Measurements from ENCODE around the gene PFDN6. TPM values are rescaled to one million over a fixed set of nuclear protein-coding genes. Genes with fewer than 3 reads are reported as not detected.
A peak's percentile ranks its signal among the peaks of the same experiment; 100 is the strongest.

Gene PFDN6
- total and polyA plus RNA-seq, 2 of the 13 experiments (the other 11 are each of a cell fraction or from before 2014, with no cell fraction given): 75.5 to 87.0 TPM

DNA sequence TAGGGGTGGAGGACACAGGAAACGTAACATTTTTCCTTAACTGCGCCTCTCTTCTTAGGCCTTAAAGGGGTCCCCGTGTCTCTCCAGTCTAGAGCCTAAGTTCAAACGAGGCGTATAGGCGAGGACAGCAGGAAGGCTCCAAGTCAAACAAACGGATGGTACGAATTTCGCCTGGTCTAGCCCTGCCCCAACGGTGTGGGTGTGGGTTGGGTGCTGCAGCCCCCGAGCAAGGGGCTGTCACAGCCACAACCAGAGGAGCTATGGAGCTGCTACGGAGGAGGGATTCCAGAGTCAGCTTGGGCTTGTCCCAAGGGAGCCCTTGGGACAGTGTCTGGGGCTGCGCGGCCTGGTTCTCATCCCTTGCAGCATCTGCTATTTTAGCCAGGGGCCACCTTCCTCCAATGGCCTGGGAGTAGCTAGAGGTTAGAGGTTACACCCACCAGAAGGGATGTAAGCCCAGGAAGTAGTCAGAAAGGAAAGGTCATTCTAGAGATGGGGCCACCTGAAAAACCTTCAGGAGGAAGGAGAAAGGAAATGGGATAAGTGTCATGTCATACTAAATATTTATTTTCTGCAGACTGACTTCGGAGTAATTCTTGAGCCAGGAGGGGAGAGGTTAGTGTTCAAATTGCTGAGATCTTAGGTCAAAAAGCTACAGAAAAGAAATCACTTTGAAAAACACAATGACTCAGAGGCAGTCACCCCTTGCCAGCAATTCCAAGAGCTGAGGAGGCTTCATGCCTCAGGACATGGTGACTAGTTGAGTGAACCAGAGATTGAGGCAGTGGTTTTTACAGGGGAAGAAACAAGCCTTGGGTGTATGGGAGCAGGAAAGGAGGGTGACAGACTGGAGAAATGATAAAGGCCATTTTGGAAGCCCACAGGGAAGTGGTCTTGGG is 39.4 kb upstream of the PFDN6 start (continued):
- TF ChIP-seq NFATC3 (CRISPR knock-in tag; IDR thresholded peaks at IDR 0.05) (0 out of 2 replicates have a peak, but pooled peaks have one; percentile 42), ZNF30 (CRISPR knock-in tag; IDR thresholded peaks at IDR 0.05) (no peak), ZZZ3 (CRISPR knock-in tag; IDR thresholded peaks at IDR 0.05; ENCODE audit: borderline replicate concordance) (0 out of 2 replicates have a peak, but pooled peaks have one; percentile 0), SIN3B (IDR thresholded peaks at IDR 0.05; ENCODE audit: low read length) (no peak), ZNF598 (CRISPR knock-in tag; IDR thresholded peaks at IDR 0.05; ENCODE audit: borderline replicate concordance) (0 out of 2 replicates have a peak, but pooled peaks have one; percentile 9), CEBPG (CRISPR knock-in tag; IDR thresholded peaks at IDR 0.05) (0 out of 2 replicates have a peak, but pooled peaks have one; percentile 2), ZNF776 (CRISPR knock-in tag; IDR thresholded peaks at IDR 0.05) (no peak), STAG1 (CRISPR knock-in tag; IDR thresholded peaks at IDR 0.05) (no peak), ZNF724P (CRISPR knock-in tag; IDR thresholded peaks at IDR 0.05; ENCODE audit: borderline replicate concordance) (peak; percentile 4; the same call in 1 of the 2 replicates), ARNTL (CRISPR knock-in tag; IDR thresholded peaks at IDR 0.05) (no peak), ZNF589 (CRISPR knock-in tag; conservative IDR thresholded peaks at IDR 0.05) (0 out of 2 replicates have a peak, but pooled peaks have one; percentile 46), ETV6 (CRISPR knock-in tag; conservative IDR thresholded peaks at IDR 0.05) (0 out of 2 replicates have a peak, but pooled peaks have one; percentile 10), ZNF225 (CRISPR knock-in tag; IDR thresholded peaks at IDR 0.05) (0 out of 2 replicates have a peak, but pooled peaks have one; percentile 57), ZNF839 (CRISPR knock-in tag; IDR thresholded peaks at IDR 0.05; ENCODE audit: borderline replicate concordance) (peak; percentile 81; the same call in 1 of the 2 replicates), TCF7L2 (IDR thresholded peaks at IDR 0.05; ENCODE audit: low read depth, low read length) (no peak)
- TF ChIP-seq, protein P1, sequence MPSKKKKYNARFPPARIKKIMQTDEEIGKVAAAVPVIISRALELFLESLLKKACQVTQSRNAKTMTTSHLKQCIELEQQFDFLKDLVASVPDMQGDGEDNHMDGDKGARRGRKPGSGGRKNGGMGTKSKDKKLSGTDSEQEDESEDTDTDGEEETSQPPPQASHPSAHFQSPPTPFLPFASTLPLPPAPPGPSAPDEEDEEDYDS (CRISPR knock-in tag; IDR thresholded peaks at IDR 0.05): no peak
- TF ChIP-seq, protein P2, sequence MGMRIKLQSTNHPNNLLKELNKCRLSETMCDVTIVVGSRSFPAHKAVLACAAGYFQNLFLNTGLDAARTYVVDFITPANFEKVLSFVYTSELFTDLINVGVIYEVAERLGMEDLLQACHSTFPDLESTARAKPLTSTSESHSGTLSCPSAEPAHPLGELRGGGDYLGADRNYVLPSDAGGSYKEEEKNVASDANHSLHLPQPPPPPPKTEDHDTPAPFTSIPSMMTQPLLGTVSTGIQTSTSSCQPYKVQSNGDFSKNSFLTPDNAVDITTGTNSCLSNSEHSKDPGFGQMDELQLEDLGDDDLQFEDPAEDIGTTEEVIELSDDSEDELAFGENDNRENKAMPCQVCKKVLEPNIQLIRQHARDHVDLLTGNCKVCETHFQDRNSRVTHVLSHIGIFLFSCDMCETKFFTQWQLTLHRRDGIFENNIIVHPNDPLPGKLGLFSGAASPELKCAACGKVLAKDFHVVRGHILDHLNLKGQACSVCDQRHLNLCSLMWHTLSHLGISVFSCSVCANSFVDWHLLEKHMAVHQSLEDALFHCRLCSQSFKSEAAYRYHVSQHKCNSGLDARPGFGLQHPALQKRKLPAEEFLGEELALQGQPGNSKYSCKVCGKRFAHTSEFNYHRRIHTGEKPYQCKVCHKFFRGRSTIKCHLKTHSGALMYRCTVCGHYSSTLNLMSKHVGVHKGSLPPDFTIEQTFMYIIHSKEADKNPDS (CRISPR knock-in tag; IDR thresholded peaks at IDR 0.05): 0 out of 2 replicates have a peak, but pooled peaks have one; percentile 2
- TF ChIP-seq, protein P3, sequence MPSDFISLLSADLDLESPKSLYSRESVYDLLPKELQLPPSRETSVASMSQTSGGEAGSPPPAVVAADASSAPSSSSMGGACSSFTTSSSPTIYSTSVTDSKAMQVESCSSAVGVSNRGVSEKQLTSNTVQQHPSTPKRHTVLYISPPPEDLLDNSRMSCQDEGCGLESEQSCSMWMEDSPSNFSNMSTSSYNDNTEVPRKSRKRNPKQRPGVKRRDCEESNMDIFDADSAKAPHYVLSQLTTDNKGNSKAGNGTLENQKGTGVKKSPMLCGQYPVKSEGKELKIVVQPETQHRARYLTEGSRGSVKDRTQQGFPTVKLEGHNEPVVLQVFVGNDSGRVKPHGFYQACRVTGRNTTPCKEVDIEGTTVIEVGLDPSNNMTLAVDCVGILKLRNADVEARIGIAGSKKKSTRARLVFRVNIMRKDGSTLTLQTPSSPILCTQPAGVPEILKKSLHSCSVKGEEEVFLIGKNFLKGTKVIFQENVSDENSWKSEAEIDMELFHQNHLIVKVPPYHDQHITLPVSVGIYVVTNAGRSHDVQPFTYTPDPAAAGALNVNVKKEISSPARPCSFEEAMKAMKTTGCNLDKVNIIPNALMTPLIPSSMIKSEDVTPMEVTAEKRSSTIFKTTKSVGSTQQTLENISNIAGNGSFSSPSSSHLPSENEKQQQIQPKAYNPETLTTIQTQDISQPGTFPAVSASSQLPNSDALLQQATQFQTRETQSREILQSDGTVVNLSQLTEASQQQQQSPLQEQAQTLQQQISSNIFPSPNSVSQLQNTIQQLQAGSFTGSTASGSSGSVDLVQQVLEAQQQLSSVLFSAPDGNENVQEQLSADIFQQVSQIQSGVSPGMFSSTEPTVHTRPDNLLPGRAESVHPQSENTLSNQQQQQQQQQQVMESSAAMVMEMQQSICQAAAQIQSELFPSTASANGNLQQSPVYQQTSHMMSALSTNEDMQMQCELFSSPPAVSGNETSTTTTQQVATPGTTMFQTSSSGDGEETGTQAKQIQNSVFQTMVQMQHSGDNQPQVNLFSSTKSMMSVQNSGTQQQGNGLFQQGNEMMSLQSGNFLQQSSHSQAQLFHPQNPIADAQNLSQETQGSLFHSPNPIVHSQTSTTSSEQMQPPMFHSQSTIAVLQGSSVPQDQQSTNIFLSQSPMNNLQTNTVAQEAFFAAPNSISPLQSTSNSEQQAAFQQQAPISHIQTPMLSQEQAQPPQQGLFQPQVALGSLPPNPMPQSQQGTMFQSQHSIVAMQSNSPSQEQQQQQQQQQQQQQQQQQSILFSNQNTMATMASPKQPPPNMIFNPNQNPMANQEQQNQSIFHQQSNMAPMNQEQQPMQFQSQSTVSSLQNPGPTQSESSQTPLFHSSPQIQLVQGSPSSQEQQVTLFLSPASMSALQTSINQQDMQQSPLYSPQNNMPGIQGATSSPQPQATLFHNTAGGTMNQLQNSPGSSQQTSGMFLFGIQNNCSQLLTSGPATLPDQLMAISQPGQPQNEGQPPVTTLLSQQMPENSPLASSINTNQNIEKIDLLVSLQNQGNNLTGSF (CRISPR knock-in tag; IDR thresholded peaks at IDR 0.05): 0 out of 2 replicates have a peak, but pooled peaks have one; percentile 13
